ENCODE results near the gene TRIML2. TPM values are rescaled to one million over a fixed set of nuclear protein-coding genes. Genes with fewer than 3 reads are reported as not detected.

TRIML2 gene
- total and polyA plus RNA-seq, 2 of the 13 experiments (the other 11 are each of a cell fraction or from before 2014, with no cell fraction given): not detected

DNA sequence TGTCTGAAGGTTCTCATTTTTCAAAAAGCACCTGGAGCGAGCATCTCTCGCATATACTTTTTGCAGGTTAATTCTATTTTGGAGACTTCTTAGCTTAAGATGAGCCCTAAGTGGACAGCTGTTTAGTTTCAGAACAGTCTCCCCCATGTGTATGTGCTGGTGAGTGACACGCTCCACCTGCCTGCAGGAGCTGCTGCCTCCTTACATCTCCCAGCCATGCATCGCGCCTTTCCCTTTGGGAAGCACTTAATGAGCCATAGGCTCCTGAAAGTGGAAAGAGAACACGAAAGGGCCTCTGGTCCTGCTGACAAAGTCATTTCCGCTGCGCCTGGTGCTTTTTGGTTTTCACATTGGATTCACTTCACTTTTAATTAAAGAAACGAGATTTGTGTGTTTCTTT, 56.1 kb downstream of the TRIML2 start:
- CTCF ChIA-PET (ENCODE audit: low intra/inter-chr PET ratio, low total read pairs): no interaction called here
- no TSS peak for BruUV-seq (replicated peaks)
- 50% methylated on average over 9 of the region's 9 CpGs for WGBS (ENCODE audit: low lambda C conversion rate)
- DNase-seq (ENCODE audit: low spot score): no peak
- no peak for TF ChIP-seq ZNF331 (CRISPR knock-in tag; IDR thresholded peaks at IDR 0.05)
- TF ChIP-seq, protein P1, sequence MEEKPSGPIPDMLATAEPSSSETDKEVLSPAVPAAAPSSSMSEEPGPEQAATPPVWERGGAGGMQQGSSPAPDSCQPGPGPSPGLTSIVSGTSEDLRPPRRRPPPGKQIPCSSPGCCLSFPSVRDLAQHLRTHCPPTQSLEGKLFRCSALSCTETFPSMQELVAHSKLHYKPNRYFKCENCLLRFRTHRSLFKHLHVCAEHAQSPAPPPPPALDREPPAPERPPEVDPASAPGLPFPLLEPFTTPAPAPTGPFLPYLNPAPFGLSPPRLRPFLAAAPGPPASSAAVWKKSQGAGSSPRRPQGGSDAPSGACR (CRISPR knock-in tag; IDR thresholded peaks at IDR 0.05): no peak
- TF ChIP-seq GMEB1 (CRISPR knock-in tag; IDR thresholded peaks at IDR 0.05; ENCODE audit: borderline replicate concordance): no peak
- TF ChIP-seq UBTF (CRISPR knock-in tag; IDR thresholded peaks at IDR 0.05): no peak
- TF ChIP-seq ZNF7 (CRISPR knock-in tag; IDR thresholded peaks at IDR 0.05): no peak
- TF ChIP-seq, protein P2, sequence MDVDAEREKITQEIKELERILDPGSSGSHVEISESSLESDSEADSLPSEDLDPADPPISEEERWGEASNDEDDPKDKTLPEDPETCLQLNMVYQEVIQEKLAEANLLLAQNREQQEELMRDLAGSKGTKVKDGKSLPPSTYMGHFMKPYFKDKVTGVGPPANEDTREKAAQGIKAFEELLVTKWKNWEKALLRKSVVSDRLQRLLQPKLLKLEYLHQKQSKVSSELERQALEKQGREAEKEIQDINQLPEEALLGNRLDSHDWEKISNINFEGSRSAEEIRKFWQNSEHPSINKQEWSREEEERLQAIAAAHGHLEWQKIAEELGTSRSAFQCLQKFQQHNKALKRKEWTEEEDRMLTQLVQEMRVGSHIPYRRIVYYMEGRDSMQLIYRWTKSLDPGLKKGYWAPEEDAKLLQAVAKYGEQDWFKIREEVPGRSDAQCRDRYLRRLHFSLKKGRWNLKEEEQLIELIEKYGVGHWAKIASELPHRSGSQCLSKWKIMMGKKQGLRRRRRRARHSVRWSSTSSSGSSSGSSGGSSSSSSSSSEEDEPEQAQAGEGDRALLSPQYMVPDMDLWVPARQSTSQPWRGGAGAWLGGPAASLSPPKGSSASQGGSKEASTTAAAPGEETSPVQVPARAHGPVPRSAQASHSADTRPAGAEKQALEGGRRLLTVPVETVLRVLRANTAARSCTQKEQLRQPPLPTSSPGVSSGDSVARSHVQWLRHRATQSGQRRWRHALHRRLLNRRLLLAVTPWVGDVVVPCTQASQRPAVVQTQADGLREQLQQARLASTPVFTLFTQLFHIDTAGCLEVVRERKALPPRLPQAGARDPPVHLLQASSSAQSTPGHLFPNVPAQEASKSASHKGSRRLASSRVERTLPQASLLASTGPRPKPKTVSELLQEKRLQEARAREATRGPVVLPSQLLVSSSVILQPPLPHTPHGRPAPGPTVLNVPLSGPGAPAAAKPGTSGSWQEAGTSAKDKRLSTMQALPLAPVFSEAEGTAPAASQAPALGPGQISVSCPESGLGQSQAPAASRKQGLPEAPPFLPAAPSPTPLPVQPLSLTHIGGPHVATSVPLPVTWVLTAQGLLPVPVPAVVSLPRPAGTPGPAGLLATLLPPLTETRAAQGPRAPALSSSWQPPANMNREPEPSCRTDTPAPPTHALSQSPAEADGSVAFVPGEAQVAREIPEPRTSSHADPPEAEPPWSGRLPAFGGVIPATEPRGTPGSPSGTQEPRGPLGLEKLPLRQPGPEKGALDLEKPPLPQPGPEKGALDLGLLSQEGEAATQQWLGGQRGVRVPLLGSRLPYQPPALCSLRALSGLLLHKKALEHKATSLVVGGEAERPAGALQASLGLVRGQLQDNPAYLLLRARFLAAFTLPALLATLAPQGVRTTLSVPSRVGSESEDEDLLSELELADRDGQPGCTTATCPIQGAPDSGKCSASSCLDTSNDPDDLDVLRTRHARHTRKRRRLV (CRISPR knock-in tag; IDR thresholded peaks at IDR 0.05): no peak
- TF ChIP-seq CAMTA2 (CRISPR knock-in tag; IDR thresholded peaks at IDR 0.05; ENCODE audit: borderline replicate concordance): no peak
- TF ChIP-seq HNRNPLL (IDR thresholded peaks at IDR 0.05; ENCODE audit: low read depth, low read length, poor library complexity, severe bottlenecking): no peak
- no peak for TF ChIP-seq SKIL (CRISPR knock-in tag; IDR thresholded peaks at IDR 0.05; ENCODE audit: borderline replicate concordance)
- TF ChIP-seq, protein P3, sequence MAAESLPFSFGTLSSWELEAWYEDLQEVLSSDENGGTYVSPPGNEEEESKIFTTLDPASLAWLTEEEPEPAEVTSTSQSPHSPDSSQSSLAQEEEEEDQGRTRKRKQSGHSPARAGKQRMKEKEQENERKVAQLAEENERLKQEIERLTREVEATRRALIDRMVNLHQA (CRISPR knock-in tag; IDR thresholded peaks at IDR 0.05): no peak
- no peak for TF ChIP-seq RAD51 (IDR thresholded peaks at IDR 0.05; ENCODE audit: borderline replicate concordance)
- TF ChIP-seq EEA1 (CRISPR knock-in tag; IDR thresholded peaks at IDR 0.05; ENCODE audit: borderline replicate concordance): no peak
- Histone ChIP-seq H2AFZ (ENCODE audit: low read length) (no peak overlapping the region), H3K9me3 (ENCODE audit: low read length) (no peaks in the 10 kb centered on the region), H3K79me2 (ENCODE audit: insufficient read depth, low read length) (no peaks in the 10 kb centered on the region), H3K4me3 (replicated peaks in 1 of 3; ENCODE audit: insufficient read depth in 1 of 3, low read depth in 2 of 3, low read length in 3 of 3) (no peak overlapping the region), H4K20me1 (ENCODE audit: insufficient read depth, low read length) (no peaks in the 10 kb centered on the region), H3K36me3 (replicated peaks in 1 of 2; ENCODE audit: control insufficient read depth in 1 of 2, insufficient read depth in 2 of 2, low read length in 2 of 2) (no peaks in the 10 kb centered on the region), H3K27me3 (ENCODE audit: control insufficient read depth in 1 of 2, insufficient read depth in 2 of 2, low read length in 2 of 2) (no peaks in the 10 kb centered on the region; a peak in 1 of 5 replicates), H3K4me2 (ENCODE audit: low read depth, low read length) (no peak overlapping the region), H3K27ac (ENCODE audit: extremely low read length, insufficient read depth, low read length) (no peak overlapping the region), H3K9ac (ENCODE audit: insufficient read depth, low read depth, low read length) (no peak overlapping the region), H3K4me1 (ENCODE audit: insufficient read depth, low read length) (no peaks in the 10 kb centered on the region)
- ATAC-seq: no peak
- no peak for FAIRE-seq
- POLR2A ChIA-PET: no interaction called here
- intact Hi-C loops (cut with micrococcal nuclease; ENCODE audit: unreplicated experiment) (no loop called here), in situ Hi-C loops (cut with HindIII; ENCODE audit: extremely low pct_ligation_motif_present, low pct_unique_long_range_greater_than_20kb) (no loop called here)

Measured in HepG2 (cell line).